22Rv1 (cell line): ENCODE measurements around the gene FBF1.

Experiments
- ZFX ChIP-seq: fragments of 450-650 bp; IDR thresholded peaks from 2 replicates; pipeline ENCODE4 v1.6.1; 2017; ENCODE audit warnings: antibody characterized with exemption, borderline replicate concordance
- TF ChIP-seq, protein P1 (sequence below): fragments of 450-650 bp; IDR thresholded peaks from 2 replicates; pipeline ENCODE4 v1.5.1; 2017; ENCODE audit warnings: mild to moderate bottlenecking

DNA sequence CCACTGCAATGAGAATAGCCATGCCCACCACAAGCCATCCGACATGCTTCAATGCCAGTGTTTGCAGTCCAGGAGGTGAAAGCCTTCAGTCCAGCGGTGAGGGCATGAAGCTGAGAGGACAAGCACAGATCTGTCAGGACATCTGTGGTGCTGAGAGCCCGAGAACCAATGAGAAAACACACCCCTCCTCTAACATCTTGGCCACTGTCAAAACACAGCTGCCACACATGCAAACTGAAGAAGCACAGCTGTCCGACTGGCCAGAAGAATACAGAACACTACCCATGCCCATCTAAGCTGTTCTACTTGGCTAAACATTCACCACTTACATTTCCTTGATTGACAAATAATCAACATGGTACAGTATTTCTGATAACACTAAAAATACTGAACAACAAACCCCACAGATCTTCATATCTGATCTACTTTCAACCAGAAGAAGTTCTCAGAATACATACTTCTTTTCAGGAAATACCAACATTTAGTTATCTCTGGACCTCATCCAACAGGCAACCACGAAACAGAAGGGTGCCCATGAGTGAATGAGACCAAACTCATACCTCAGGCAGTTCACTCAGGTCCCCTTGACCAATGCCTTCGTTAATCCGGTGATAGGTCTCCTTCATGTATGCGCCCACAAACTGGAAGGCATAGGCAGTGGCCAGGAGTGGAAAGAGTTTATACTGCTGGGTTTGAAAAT, 10.2 kb upstream of the FBF1 start:
- no peak for TF ChIP-seq ZFX
- TF ChIP-seq, protein P1, sequence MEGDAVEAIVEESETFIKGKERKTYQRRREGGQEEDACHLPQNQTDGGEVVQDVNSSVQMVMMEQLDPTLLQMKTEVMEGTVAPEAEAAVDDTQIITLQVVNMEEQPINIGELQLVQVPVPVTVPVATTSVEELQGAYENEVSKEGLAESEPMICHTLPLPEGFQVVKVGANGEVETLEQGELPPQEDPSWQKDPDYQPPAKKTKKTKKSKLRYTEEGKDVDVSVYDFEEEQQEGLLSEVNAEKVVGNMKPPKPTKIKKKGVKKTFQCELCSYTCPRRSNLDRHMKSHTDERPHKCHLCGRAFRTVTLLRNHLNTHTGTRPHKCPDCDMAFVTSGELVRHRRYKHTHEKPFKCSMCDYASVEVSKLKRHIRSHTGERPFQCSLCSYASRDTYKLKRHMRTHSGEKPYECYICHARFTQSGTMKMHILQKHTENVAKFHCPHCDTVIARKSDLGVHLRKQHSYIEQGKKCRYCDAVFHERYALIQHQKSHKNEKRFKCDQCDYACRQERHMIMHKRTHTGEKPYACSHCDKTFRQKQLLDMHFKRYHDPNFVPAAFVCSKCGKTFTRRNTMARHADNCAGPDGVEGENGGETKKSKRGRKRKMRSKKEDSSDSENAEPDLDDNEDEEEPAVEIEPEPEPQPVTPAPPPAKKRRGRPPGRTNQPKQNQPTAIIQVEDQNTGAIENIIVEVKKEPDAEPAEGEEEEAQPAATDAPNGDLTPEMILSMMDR = no peak
